Sigmoid colon (tissue), 3 donors: ENCODE data around the gene SARM1.

Experiments used
- CTCF ChIP-seq, 4 experiments: fragments of 450-650 bp in 3 of 4; fragments of 200-600 bp in 1 of 4; IDR thresholded peaks; one replicate each; pipeline ENCODE4 v1.5.1; 2016 to 2019; ENCODE audit warnings: antibody characterized with exemption in 4 of 4, mild to moderate bottlenecking in 3 of 4, moderate library complexity in 2 of 4
- POLR2A ChIP-seq, 2 donors: fragments of 450-650 bp; IDR thresholded peaks; one replicate each; pipeline ENCODE4 v1.6.1; 2016; ENCODE audit warnings: antibody characterized with exemption in 2 of 2, mild to moderate bottlenecking in 2 of 2, moderate library complexity in 2 of 2

GRCh38 chr17:28394337-28395116 is 23.0 kb downstream of the SARM1 start:
- TF ChIP-seq POLR2A (IDR thresholded peaks at IDR 0.05) (no peak), CTCF (IDR thresholded peaks at IDR 0.05) (no peak)
